PC-9 (cell line): ENCODE measurements around the gene ZNF134.

Source experiments
- EZH2 ChIP-seq: fragments of 200-600 bp; sonication (generic); IDR thresholded peaks from 2 replicates; pipeline ENCODE4 v1.8.0; 2017; ENCODE audit warnings: antibody characterized with exemption, low read depth
- TF ChIP-seq, protein P1 (sequence below): fragments of 200-600 bp; sonication (generic); conservative IDR thresholded peaks from 2 replicates; pipeline ENCODE4 v1.6.1; 2017; ENCODE audit warnings: mixed run types, antibody characterized with exemption, mild to moderate bottlenecking, moderate library complexity

DNA sequence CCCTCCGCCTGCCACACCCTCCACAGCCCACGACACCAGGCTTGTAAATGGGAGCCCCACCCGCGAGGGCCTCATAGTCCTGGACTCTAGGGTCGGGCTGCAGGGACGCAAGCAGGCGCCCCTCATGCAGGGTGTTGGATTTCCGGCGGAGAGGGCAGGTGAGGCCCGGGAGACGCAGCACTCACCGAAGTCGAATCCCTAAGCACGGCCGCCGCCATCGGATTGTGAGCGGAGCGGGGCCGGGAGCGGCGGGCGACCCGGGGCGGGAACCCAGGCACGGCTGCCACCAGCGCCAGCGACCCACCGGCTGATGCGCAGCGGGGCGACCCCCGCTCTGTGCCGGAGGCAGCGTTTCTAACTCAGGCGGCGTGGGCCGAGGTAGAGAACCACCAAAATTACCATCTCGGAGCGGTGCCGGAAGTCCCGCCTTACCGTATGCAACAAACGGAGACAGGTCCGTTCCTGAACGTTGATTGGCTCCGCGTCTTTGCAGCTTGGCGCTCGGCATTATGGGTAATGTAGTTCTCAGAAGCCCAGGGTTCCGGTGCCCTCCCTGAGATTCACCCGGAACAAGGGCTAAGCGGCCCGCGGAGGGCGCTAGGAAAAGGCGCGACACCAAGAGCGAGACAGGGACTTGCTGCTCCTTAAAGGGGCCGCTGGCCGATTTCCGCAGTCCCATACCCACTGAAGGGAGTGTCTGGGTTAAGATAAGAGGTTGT lies 35.4 kb upstream of the ZNF134 start, which contains the start of gene ZNF416:
- TF ChIP-seq, protein P1, sequence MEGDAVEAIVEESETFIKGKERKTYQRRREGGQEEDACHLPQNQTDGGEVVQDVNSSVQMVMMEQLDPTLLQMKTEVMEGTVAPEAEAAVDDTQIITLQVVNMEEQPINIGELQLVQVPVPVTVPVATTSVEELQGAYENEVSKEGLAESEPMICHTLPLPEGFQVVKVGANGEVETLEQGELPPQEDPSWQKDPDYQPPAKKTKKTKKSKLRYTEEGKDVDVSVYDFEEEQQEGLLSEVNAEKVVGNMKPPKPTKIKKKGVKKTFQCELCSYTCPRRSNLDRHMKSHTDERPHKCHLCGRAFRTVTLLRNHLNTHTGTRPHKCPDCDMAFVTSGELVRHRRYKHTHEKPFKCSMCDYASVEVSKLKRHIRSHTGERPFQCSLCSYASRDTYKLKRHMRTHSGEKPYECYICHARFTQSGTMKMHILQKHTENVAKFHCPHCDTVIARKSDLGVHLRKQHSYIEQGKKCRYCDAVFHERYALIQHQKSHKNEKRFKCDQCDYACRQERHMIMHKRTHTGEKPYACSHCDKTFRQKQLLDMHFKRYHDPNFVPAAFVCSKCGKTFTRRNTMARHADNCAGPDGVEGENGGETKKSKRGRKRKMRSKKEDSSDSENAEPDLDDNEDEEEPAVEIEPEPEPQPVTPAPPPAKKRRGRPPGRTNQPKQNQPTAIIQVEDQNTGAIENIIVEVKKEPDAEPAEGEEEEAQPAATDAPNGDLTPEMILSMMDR, result no peak; the same call in 1 of the 2 replicates
- TF ChIP-seq EZH2, result no peak
